HepG2 (cell line): ENCODE data around the gene CFAP46. TPM values are rescaled to one million over a fixed set of nuclear protein-coding genes. Genes with fewer than 3 reads are reported as not detected.

ENCODE experiments used
- ATAC-seq: fragments of 200-7000 bp; cut with Tn5 transposase; 3 replicates; pipeline ENCODE4 v1.9.1; 2020; ENCODE audit warnings: mild to moderate bottlenecking, moderate library complexity
- BruUV-seq: library from RNA; stranded (reverse); fragments of 400-500 nt; replicated peaks from 2 replicates; lab custom pipeline; 2021; lab: Mats Ljungman, UMichigan
- CTCF ChIA-PET: fragments of 300-600 bp; formaldehyde crosslinking; extraction: SDS; loops from one replicate; lab custom pipeline; 2021; ENCODE audit warnings: low total read pairs, inconsistent platforms, low intra/inter-chr PET ratio; lab: Yijun Ruan, JAX
- POLR2A ChIA-PET: fragments of 350-600 bp; sonication (Branson Sonifier 250); formaldehyde crosslinking; loops from one replicate; lab custom pipeline; 2020; ENCODE audit warnings: antibody characterized with exemption, inconsistent platforms; lab: Yijun Ruan, JAX
- DNase-seq: peaks from one replicate; pipeline ENCODE4 v3.0.0-alpha.2; 2015; ENCODE audit warnings: low spot score
- FAIRE-seq: peaks from 3 replicates; lab custom pipeline; 2011; peaks lifted over from hg19 to GRCh38; lab: Jason Lieb, UNC
- H2AFZ ChIP-seq: one replicate; pipeline ENCODE4 v1.6.1; 2011; ENCODE audit warnings: low read length, inconsistent platforms
- H3K27ac ChIP-seq: fragments of 300-600 bp; 3 replicates; pipeline ENCODE4 v1.8.0; 2011; ENCODE audit warnings: mixed run types, mild to moderate bottlenecking, mixed read lengths, low read length, inconsistent platforms; ENCODE audit not compliant: insufficient read depth; ENCODE audit errors: extremely low read length
- H3K27me3 ChIP-seq, 2 experiments: fragments of 200-600 bp in 1 of 2; 2 replicates in 1 of 2; 3 replicates in 1 of 2; pipeline versions ENCODE4 v1.6.0 to v1.8.0; 2011; ENCODE audit warnings: low read length in 2 of 2, mild to moderate bottlenecking in 2 of 2, moderate library complexity in 2 of 2, inconsistent platforms in 1 of 2; ENCODE audit not compliant: insufficient read depth in 2 of 2, control insufficient read depth in 1 of 2
- H3K36me3 ChIP-seq, 2 experiments: fragments of 200-600 bp in 1 of 2; replicated peaks in 1 of 2; 2 replicates in 1 of 2; 3 replicates in 1 of 2; pipeline versions ENCODE4 v1.5.1 to v1.8.0; 2011; ENCODE audit warnings: low read length in 2 of 2, inconsistent platforms in 1 of 2; ENCODE audit not compliant: insufficient read depth in 2 of 2, control insufficient read depth in 1 of 2
- H3K4me1 ChIP-seq: 2 replicates; pipeline ENCODE4 v1.5.1; 2012; ENCODE audit warnings: low read length, inconsistent platforms; ENCODE audit not compliant: insufficient read depth
- H3K4me2 ChIP-seq: 2 replicates; pipeline ENCODE4 v1.6.0; 2011; ENCODE audit warnings: low read depth, low read length, inconsistent platforms
- H3K4me3 ChIP-seq, 3 experiments: fragments of 200-600 bp in 1 of 3; sonication (generic), shearing (Covaris generic) in 1 of 3; replicated peaks in 1 of 3; 2 replicates each; pipeline ENCODE4 v1.5.1; 2011 to 2016; ENCODE audit warnings: low read length in 3 of 3, inconsistent platforms in 2 of 3, low read depth in 2 of 3, mild to moderate bottlenecking in 2 of 3, control low read depth in 1 of 3, mixed read lengths in 1 of 3; ENCODE audit not compliant: insufficient read depth in 1 of 3
- H3K79me2 ChIP-seq: one replicate; pipeline ENCODE4 v1.6.1; 2011; ENCODE audit warnings: low read length, inconsistent platforms; ENCODE audit not compliant: insufficient read depth
- H3K9ac ChIP-seq: 2 replicates; pipeline ENCODE4 v1.6.0; 2011; ENCODE audit warnings: mild to moderate bottlenecking, low read depth, low read length, inconsistent platforms; ENCODE audit not compliant: insufficient read depth
- H3K9me3 ChIP-seq: 2 replicates; pipeline ENCODE4 v1.5.1; 2012; ENCODE audit warnings: mild to moderate bottlenecking, low read length
- H4K20me1 ChIP-seq: 2 replicates; pipeline ENCODE4 v1.6.0; 2011; ENCODE audit warnings: inconsistent platforms, mild to moderate bottlenecking, low read length, moderate library complexity; ENCODE audit not compliant: insufficient read depth
- ATF3 ChIP-seq: sonication (generic); formaldehyde crosslinking; IDR thresholded peaks from 2 replicates; pipeline ENCODE4 v1.4.0; 2020; ENCODE audit warnings: missing genetic modification reagents
- MTERF4 ChIP-seq: sonication (generic); formaldehyde crosslinking; IDR thresholded peaks from 2 replicates; pipeline ENCODE4 v1.8.0; 2023; ENCODE audit warnings: mild to moderate bottlenecking, missing genetic modification reagents
- NFIC ChIP-seq: IDR thresholded peaks from 2 replicates; pipeline ENCODE4 v1.6.1; 2012; ENCODE audit warnings: mild to moderate bottlenecking, low read length, inconsistent platforms
- TCF7L2 ChIP-seq: IDR thresholded peaks from 2 replicates; pipeline ENCODE4 v1.6.1; 2011; ENCODE audit warnings: mild to moderate bottlenecking, low read depth, low read length, moderate library complexity
- ZNF138 ChIP-seq: sonication (generic); formaldehyde crosslinking; IDR thresholded peaks from 2 replicates; pipeline ENCODE4 v1.5.0; 2020; ENCODE audit warnings: mild to moderate bottlenecking, low read depth, missing genetic modification reagents
- ZNF543 ChIP-seq: sonication (generic); formaldehyde crosslinking; IDR thresholded peaks from 2 replicates; pipeline ENCODE4 v1.4.0; 2020; ENCODE audit warnings: mild to moderate bottlenecking, missing genetic modification reagents
- WGBS: methylation state at CpG from one replicate; pipeline ENCODE4 v1.1.6; 2017; ENCODE audit warnings: low lambda C conversion rate; 5-methylcytosine and 5-hydroxymethylcytosine counted together
- in situ Hi-C: cut with HindIII; loops from 2 replicates; pipeline ENCODE4 v1.10.0; 2017; ENCODE audit warnings: low pct_unique_long_range_greater_than_20kb; ENCODE audit not compliant: extremely low pct_ligation_motif_present
- intact Hi-C: fragments of 100-400 bp; cut with micrococcal nuclease; formaldehyde crosslinking; loops from one replicate; pipeline ENCODE4 v1.10.0; 2022; ENCODE audit not compliant: unreplicated experiment
- polyA plus RNA-seq, 8 experiments: library from polyadenylated mRNA; depleted of rRNA in 3 of 8; stranded (reverse) in 7 of 8; unstranded in 1 of 8; fragments of >200 nt; fragmentation: Illumina TruSeq in 4 of 8; extraction: Trizol in 4 of 8; gene quantifications; 2 replicates each; pipeline versions ENCODE4 v1.2.1 to v1.2.3, GENCODE V29; 2011 to 2016; ENCODE audit warnings: low read depth in 4 of 8, missing spikeins in 1 of 8, mixed read lengths in 1 of 8; ENCODE audit not compliant: insufficient read depth in 1 of 8
- total RNA-seq, 5 experiments: library from RNA; depleted of rRNA; stranded (reverse); fragments of >200 nt; fragmentation: Illumina TruSeq; extraction: Trizol; gene quantifications; 2 replicates each; pipeline ENCODE4 v1.2.3, GENCODE V29; 2016; ENCODE audit warnings: low read depth in 1 of 5
- TF ChIP-seq, protein P1 (sequence below): IDR thresholded peaks from 2 replicates; pipeline ENCODE4 v1.4.0; 2020; ENCODE audit warnings: mild to moderate bottlenecking, missing genetic modification reagents

Gene CFAP46
- total and polyA plus RNA-seq, 2 of the 13 experiments (the other 11 are each of a cell fraction or from before 2014, with no cell fraction given), result 0.24 to 0.84 TPM

- POLR2A ChIA-PET, result no interaction called here
- Histone ChIP-seq H3K27ac (no peak overlapping the region), H3K4me3 (no peak overlapping the region), H3K36me3 (no peaks in the 10 kb centered on the region), H3K4me1 (no peaks in the 10 kb centered on the region), H3K9me3 (no peaks in the 10 kb centered on the region), H3K79me2 (no peaks in the 10 kb centered on the region), H3K27me3 (peaks cover 4 to 55% of the 10 kb centered on the region in 2 experiments), H3K9ac (no peak overlapping the region), H3K4me2 (no peak overlapping the region), H2AFZ (no peak overlapping the region), H4K20me1 (no peaks in the 10 kb centered on the region)
- FAIRE-seq (no peak), ATAC-seq (no peak), DNase-seq (no peak)
- TF ChIP-seq NFIC (no peak), ZNF543 (no peak), ZNF138 (CRISPR knock-in tag) (no peak), ATF3 (CRISPR knock-in tag) (no peak)
- WGBS, result 6% methylated on average over 7 of the region's 7 CpGs
- intact Hi-C loops, result no loop called here
- no TSS peak for BruUV-seq
- in situ Hi-C loops, result no loop called here
- CTCF ChIA-PET, result no interaction called here
Observed at GRCh38 chr10:132901351-132901750, 41.0 kb downstream of the CFAP46 start.

GRCh38 chr10:132900211-132900756, 42.1 kb downstream of the CFAP46 start:
- H3K9ac ChIP-seq, result no peak overlapping the region
- DNase-seq (no peak), FAIRE-seq (no peak), ATAC-seq (no peak)
- no peaks in the 10 kb centered on the region for H3K9me3 ChIP-seq
- H4K20me1 ChIP-seq, result no peaks in the 10 kb centered on the region
- no peak overlapping the region for H3K4me2 ChIP-seq
- no peak for TF ChIP-seq TCF7L2
- TF ChIP-seq, protein P1, sequence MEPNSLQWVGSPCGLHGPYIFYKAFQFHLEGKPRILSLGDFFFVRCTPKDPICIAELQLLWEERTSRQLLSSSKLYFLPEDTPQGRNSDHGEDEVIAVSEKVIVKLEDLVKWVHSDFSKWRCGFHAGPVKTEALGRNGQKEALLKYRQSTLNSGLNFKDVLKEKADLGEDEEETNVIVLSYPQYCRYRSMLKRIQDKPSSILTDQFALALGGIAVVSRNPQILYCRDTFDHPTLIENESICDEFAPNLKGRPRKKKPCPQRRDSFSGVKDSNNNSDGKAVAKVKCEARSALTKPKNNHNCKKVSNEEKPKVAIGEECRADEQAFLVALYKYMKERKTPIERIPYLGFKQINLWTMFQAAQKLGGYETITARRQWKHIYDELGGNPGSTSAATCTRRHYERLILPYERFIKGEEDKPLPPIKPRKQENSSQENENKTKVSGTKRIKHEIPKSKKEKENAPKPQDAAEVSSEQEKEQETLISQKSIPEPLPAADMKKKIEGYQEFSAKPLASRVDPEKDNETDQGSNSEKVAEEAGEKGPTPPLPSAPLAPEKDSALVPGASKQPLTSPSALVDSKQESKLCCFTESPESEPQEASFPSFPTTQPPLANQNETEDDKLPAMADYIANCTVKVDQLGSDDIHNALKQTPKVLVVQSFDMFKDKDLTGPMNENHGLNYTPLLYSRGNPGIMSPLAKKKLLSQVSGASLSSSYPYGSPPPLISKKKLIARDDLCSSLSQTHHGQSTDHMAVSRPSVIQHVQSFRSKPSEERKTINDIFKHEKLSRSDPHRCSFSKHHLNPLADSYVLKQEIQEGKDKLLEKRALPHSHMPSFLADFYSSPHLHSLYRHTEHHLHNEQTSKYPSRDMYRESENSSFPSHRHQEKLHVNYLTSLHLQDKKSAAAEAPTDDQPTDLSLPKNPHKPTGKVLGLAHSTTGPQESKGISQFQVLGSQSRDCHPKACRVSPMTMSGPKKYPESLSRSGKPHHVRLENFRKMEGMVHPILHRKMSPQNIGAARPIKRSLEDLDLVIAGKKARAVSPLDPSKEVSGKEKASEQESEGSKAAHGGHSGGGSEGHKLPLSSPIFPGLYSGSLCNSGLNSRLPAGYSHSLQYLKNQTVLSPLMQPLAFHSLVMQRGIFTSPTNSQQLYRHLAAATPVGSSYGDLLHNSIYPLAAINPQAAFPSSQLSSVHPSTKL (CRISPR knock-in tag), result no peak
- TF ChIP-seq MTERF4 (CRISPR knock-in tag), result no peak
- WGBS, result 3% methylated on average over 6 of the region's 14 CpGs
- H2AFZ ChIP-seq, result no peak overlapping the region
- intact Hi-C loops (no loop called here), in situ Hi-C loops (no loop called here)
- no peak overlapping the region for H3K27ac ChIP-seq
- BruUV-seq, result no TSS peak
- ChIA-PET POLR2A (no interaction called here), CTCF (no interaction called here)
- no peaks in the 10 kb centered on the region for H3K79me2 ChIP-seq
- H3K4me3 ChIP-seq, result no peak overlapping the region
- H3K36me3 ChIP-seq, result no peaks in the 10 kb centered on the region
- no peaks in the 10 kb centered on the region for H3K4me1 ChIP-seq
- peaks cover 4 to 55% of the 10 kb centered on the region in 2 experiments for H3K27me3 ChIP-seq
